Tibial nerve (tissue), 3 donors: ENCODE data around the gene RALB.

ENCODE experiments used
- CTCF ChIP-seq, 5 experiments: fragments of 200-600 bp in 3 of 5; fragments of 450-650 bp in 2 of 5; sonication (generic) in 3 of 5; IDR thresholded peaks; one replicate each; pipeline ENCODE4 v1.5.1; 2016 to 2019; ENCODE audit warnings: antibody characterized with exemption in 5 of 5, mild to moderate bottlenecking in 3 of 5, moderate library complexity in 2 of 5
- POLR2A ChIP-seq, 2 donors: fragments of 450-650 bp; IDR thresholded peaks; one replicate each; pipeline ENCODE4 v1.6.1; 2017; ENCODE audit warnings: antibody characterized with exemption in 2 of 2, mild to moderate bottlenecking in 2 of 2, moderate library complexity in 2 of 2

GRCh38 chr2:120247851-120248250 lies 4.8 kb upstream of the RALB start:
- no peak for TF ChIP-seq CTCF (IDR thresholded peaks at IDR 0.05)
- no peak for TF ChIP-seq POLR2A (IDR thresholded peaks at IDR 0.05)
